Keratinocyte (primary cell): Measurements from ENCODE around the gene SLC8A3. TPM values are rescaled to one million over a fixed set of nuclear protein-coding genes. Genes with fewer than 3 reads are reported as not detected.

Source experiments
- DNase-seq: peaks from one replicate; pipeline ENCODE4 v3.0.0-alpha.2; 2011; ENCODE audit warnings: low read depth, missing footprints, low spot score
- FAIRE-seq: peaks from 2 replicates; lab custom pipeline; 2011; peaks lifted over from hg19 to GRCh38; lab: Jason Lieb, UNC
- H2AFZ ChIP-seq: 2 replicates; pipeline ENCODE4 v1.6.0; 2012; ENCODE audit warnings: low read length, control low read depth, inconsistent platforms; ENCODE audit not compliant: control insufficient read depth
- H3K27ac ChIP-seq: 2 replicates; pipeline ENCODE4 v1.5.1; 2011; ENCODE audit warnings: low read length; ENCODE audit not compliant: control insufficient read depth, insufficient read depth
- H3K27me3 ChIP-seq: 3 replicates; pipeline ENCODE4 v1.6.0; 2011; ENCODE audit warnings: low read length; ENCODE audit not compliant: control insufficient read depth, insufficient read depth; ENCODE audit errors: extremely low read depth
- H3K36me3 ChIP-seq, 2 experiments: 2 replicates in 1 of 2; 3 replicates in 1 of 2; pipeline ENCODE4 v1.5.1; 2011; ENCODE audit warnings: low read length in 2 of 2, mild to moderate bottlenecking in 1 of 2; ENCODE audit not compliant: control insufficient read depth in 2 of 2, insufficient read depth in 2 of 2; ENCODE audit errors: extremely low read depth in 1 of 2
- H3K4me1 ChIP-seq: 3 replicates; pipeline ENCODE4 v1.5.1; 2011; ENCODE audit warnings: low read length; ENCODE audit not compliant: control insufficient read depth, insufficient read depth; ENCODE audit errors: extremely low read depth
- H3K4me2 ChIP-seq: 3 replicates; pipeline ENCODE4 v1.6.0; 2011; ENCODE audit warnings: low read depth, low read length; ENCODE audit not compliant: control insufficient read depth, insufficient read depth; ENCODE audit errors: extremely low read depth
- H3K4me3 ChIP-seq, 3 experiments: fragments of 200-600 bp in 1 of 3; sonication (generic) in 1 of 3; 2 replicates in 2 of 3; 3 replicates in 1 of 3; pipeline ENCODE4 v1.5.1; 2011 to 2016; ENCODE audit warnings: low read length in 3 of 3, mild to moderate bottlenecking in 3 of 3, control low read depth in 2 of 3, inconsistent platforms in 1 of 3, low read depth in 1 of 3, mixed read lengths in 1 of 3, mixed run types in 1 of 3, moderate library complexity in 1 of 3; ENCODE audit not compliant: control insufficient read depth in 2 of 3, insufficient read depth in 2 of 3; ENCODE audit errors: extremely low read depth in 1 of 3
- H3K79me2 ChIP-seq: 2 replicates; pipeline ENCODE4 v1.6.0; 2012; ENCODE audit warnings: low read length; ENCODE audit not compliant: control insufficient read depth, insufficient read depth
- H3K9ac ChIP-seq: 3 replicates; pipeline ENCODE4 v1.6.0; 2011; ENCODE audit warnings: low read length; ENCODE audit not compliant: control insufficient read depth, insufficient read depth; ENCODE audit errors: extremely low read depth
- H3K9me1 ChIP-seq: 3 replicates; pipeline ENCODE4 v1.6.0; 2011; ENCODE audit warnings: low read length; ENCODE audit not compliant: control insufficient read depth, insufficient read depth; ENCODE audit errors: extremely low read depth
- H3K9me3 ChIP-seq: 2 replicates; pipeline ENCODE4 v1.5.1; 2012; ENCODE audit warnings: low read depth, low read length; ENCODE audit not compliant: control insufficient read depth
- H4K20me1 ChIP-seq: 3 replicates; pipeline ENCODE4 v1.6.0; 2011; ENCODE audit warnings: low read length; ENCODE audit not compliant: control insufficient read depth, insufficient read depth; ENCODE audit errors: extremely low read depth
- CTCF ChIP-seq, 3 experiments: IDR thresholded peaks in 1 of 3; conservative IDR thresholded peaks in 1 of 3; optimal IDR thresholded peaks in 1 of 3; 2 replicates in 2 of 3; 3 replicates in 1 of 3; pipeline versions ENCODE3 to v1.5.1; 2011; ENCODE audit warnings: low read length in 3 of 3, mild to moderate bottlenecking in 3 of 3, moderate library complexity in 2 of 3, control low read depth in 1 of 3, inconsistent platforms in 1 of 3; ENCODE audit not compliant: insufficient read depth in 2 of 3; ENCODE audit errors: extremely low read depth in 1 of 3
- EZH2 ChIP-seq: IDR thresholded peaks from one replicate; pipeline ENCODE4 v1.6.1; 2012; ENCODE audit warnings: inconsistent platforms, mild to moderate bottlenecking, low read length, moderate library complexity
- dilution Hi-C: fragments of 300-500 bp; cut with MboI; formaldehyde crosslinking; loops from one replicate; pipeline ENCODE4 v1.7.0; 2020; ENCODE audit warnings: low sequenced_read_pairs; ENCODE audit not compliant: extremely low pct_ligation_motif_present
- polyA plus RNA-seq, 5 experiments: library from polyadenylated mRNA; depleted of rRNA in 3 of 5; stranded (reverse) in 3 of 5; stranded (forward) in 1 of 5; unstranded in 1 of 5; fragments of >200 nt; gene quantifications; 1 replicate in 1 of 5; 2 replicates in 3 of 5; 3 replicates in 1 of 5; pipeline versions ENCODE4 v1.2.1 to v1.2.3, GENCODE V29; 2011 to 2012; ENCODE audit warnings: missing spikeins in 2 of 5, low read depth in 1 of 5, low replicate concordance in 1 of 5

The SLC8A3 gene
- polyA plus RNA-seq, 1 donor (not counting 4 experiments of a cell fraction or from before 2014, with no cell fraction given) = not detected

DNA sequence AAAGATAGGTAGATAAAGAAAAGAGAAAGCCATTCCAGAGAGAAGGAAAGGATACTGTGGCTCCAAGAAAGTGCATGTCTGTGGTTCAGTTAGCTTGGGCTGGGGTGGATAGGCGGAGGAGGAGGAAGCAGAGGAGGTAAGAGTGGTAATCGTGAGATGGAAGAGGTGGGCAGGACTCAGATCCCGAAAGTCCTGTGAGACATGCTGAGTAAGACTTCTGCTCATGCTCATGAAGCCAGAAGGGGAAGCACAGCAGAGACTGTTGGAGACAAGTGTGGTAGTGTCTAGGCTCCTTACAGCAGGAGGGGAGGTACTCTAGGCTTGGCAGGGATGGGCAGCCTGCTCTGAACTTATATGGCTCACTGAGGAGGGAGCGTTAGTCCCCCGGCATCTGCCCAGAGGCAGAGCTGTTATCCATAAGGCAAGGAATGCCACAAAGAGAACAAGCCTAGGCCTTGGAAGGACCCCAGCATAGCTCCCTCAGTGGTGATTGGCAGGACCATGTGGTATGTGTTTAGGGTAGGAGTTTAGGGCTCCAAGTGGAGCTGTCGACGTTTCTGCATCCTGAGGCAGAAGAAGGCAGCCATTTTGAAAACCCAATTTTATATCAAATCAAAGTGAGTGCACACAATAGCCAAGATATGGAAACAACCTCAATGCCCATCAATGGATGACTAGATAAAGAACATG lies 174.2 kb downstream of the SLC8A3 start:
- TF ChIP-seq EZH2 (no peak), CTCF (optimal IDR thresholded peaks at IDR 0.05 in 1 of 3, IDR thresholded peaks at IDR 0.05 in 1 of 3, conservative IDR thresholded peaks at IDR 0.05 in 1 of 3; ENCODE audit: extremely low read depth in 1 of 3, insufficient read depth in 2 of 3, low read length in 3 of 3) (no peak)
- dilution Hi-C loops = no loop called here
- Histone ChIP-seq H3K9ac (no peak overlapping the region), H3K4me2 (no peak overlapping the region), H3K79me2 (no peaks in the 10 kb centered on the region), H3K4me1 (peaks cover 36% of the 10 kb centered on the region), H2AFZ (no peak overlapping the region), H3K9me1 (no peaks in the 10 kb centered on the region), H3K36me3 (no peaks in the 10 kb centered on the region), H3K27ac (no peak overlapping the region), H3K9me3 (no peaks in the 10 kb centered on the region), H3K27me3 (no peaks in the 10 kb centered on the region), H3K4me3 (no peak overlapping the region), H4K20me1 (no peaks in the 10 kb centered on the region)
- no peak for DNase-seq
- no peak for FAIRE-seq

DNA sequence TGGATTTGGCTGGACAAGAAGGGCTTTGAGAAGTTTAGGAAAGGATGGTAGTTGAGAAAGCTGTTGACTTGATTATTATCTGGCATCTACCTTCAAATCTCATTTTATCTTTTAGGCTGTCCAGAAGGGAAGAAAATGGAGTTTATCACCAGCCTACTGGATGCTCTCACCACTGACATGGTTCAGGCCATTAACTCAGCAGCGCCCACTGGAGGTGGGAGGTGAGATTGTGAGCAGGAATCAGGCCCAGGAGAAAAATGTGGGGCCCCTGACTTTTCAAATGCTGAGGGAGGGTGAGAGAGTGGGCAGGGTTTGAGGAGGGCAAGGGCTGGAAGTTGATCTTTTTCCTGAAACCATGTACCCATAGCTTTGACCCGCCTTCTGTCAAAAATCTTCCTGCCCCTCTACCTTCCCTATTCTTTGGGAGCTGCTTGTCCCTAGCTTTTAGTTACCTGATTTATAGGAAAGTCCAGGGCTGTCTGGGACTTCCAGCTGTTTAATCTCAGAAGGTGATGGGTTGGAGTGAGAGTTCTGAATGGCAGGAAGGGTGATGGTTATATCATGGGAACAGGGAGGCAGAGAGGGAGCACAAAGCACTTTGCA lies 175.4 kb downstream of the SLC8A3 start:
- dilution Hi-C loops = no loop called here
- no peak overlapping the region for H3K9ac ChIP-seq
- H3K9me1 ChIP-seq = no peaks in the 10 kb centered on the region
- H3K9me3 ChIP-seq = no peaks in the 10 kb centered on the region
- H3K36me3 ChIP-seq = no peaks in the 10 kb centered on the region
- H3K4me3 ChIP-seq = no peak overlapping the region
- no peak for FAIRE-seq
- no peaks in the 10 kb centered on the region for H3K79me2 ChIP-seq
- no peak for DNase-seq
- H4K20me1 ChIP-seq = no peaks in the 10 kb centered on the region
- no peaks in the 10 kb centered on the region for H3K27me3 ChIP-seq
- peaks cover 33% of the 10 kb centered on the region for H3K4me1 ChIP-seq
- H3K27ac ChIP-seq = no peak overlapping the region
- no peak overlapping the region for H3K4me2 ChIP-seq
- no peak overlapping the region for H2AFZ ChIP-seq
- peak; percentile 85 to 91 (median 89) for TF ChIP-seq CTCF (optimal IDR thresholded peaks at IDR 0.05 in 1 of 3, IDR thresholded peaks at IDR 0.05 in 1 of 3, conservative IDR thresholded peaks at IDR 0.05 in 1 of 3; ENCODE audit: extremely low read depth in 1 of 3, insufficient read depth in 2 of 3, low read length in 3 of 3)
- no peak for TF ChIP-seq EZH2
